Upper lobe of right lung (tissue), 1 donor: ENCODE results near the gene LRRC27. TPM values are rescaled to one million over a fixed set of nuclear protein-coding genes. Genes with fewer than 3 reads are reported as not detected.
A peak's percentile ranks its signal among the peaks of the same experiment; 100 is the strongest.

Experiments used
- ATAC-seq: fragments of 200-7000 bp; cut with Tn5 transposase; one replicate; pipeline ENCODE4 v1.9.1; 2020; ENCODE audit warnings: mild to moderate bottlenecking, moderate library complexity
- DNase-seq: peaks from one replicate; pipeline ENCODE4 v3.0.0-alpha.2; 2020
- H3K27ac ChIP-seq: fragments of 200-600 bp; one replicate; pipeline ENCODE4 v1.8.0; 2022
- H3K27me3 ChIP-seq: fragments of 200-600 bp; one replicate; pipeline ENCODE4 v1.8.0; 2022; ENCODE audit warnings: mild to moderate bottlenecking
- H3K36me3 ChIP-seq: fragments of 200-600 bp; one replicate; pipeline ENCODE4 v1.8.0; 2022
- H3K4me1 ChIP-seq: fragments of 200-600 bp; one replicate; pipeline ENCODE4 v1.8.0; 2022
- H3K4me3 ChIP-seq: fragments of 200-600 bp; one replicate; pipeline ENCODE4 v1.8.0; 2022; ENCODE audit warnings: mild to moderate bottlenecking
- H3K9me3 ChIP-seq: fragments of 200-600 bp; one replicate; pipeline ENCODE4 v1.8.0; 2022
- CTCF ChIP-seq: fragments of 200-600 bp; IDR thresholded peaks from one replicate; pipeline ENCODE4 v1.8.0; 2022; ENCODE audit warnings: antibody characterized with exemption
- intact Hi-C: fragments of 100-400 bp; cut with DNase I; formaldehyde crosslinking; loops from one replicate; pipeline ENCODE4 v1.11.0; 2022
- total RNA-seq: library from RNA; stranded (reverse); fragmentation: NEBNext Ultra II Directional; extraction: Animal tissue kit (Norgen Biotek cat#: 25700); gene quantifications from one replicate; pipeline ENCODE4 v1.2.1, GENCODE V29; 2021
- donor health status: DM: no; HTN: yes; CAD: no; lungs with severe emphysema.

Gene LRRC27
- total RNA-seq, 1 donor from 2014 or later, result 6.3 TPM

DNA sequence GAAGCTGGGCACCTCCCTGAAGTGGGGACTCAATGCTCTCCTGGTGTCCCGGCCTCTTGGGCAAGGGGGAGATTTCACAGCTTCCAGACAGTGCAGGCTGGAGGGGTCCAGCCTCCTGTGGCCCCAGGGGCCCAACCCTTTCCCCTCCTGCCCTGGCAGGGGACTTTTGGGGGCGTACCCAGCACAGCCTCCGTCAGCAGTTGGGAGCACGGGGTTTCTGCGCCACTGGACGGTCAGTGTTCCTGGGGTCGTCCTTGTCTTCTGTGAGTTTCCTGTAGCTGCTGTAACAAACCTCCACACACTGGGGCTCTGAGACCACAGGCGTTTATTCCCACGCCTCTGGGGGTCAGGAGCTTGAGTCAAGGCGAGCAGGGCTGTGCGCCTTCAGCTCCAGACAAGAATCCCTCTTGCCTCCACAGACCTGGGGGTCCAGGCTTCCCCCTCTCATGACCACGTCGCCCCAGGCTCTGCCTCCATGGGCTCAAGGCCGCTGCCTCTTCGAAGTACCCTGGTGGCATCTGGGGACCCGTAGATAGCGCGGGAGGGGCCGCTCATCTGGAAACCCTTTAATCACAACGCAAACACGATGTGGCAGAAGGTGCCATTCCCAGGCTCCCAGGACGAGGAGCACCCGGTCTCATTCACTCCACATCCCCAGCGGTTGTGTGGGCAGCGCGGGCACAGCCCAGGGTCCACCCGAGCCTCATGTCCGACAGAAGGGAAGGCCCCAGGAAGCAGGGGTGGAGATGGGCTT lies 79.0 kb downstream of the LRRC27 start:
- H3K36me3 ChIP-seq, result peaks cover 13% of the 10 kb centered on the region
- intact Hi-C loops, result no loop called here
- TF ChIP-seq CTCF, result no peak
- DNase-seq (no peak), ATAC-seq (no peak)
- no peaks in the 10 kb centered on the region for H3K9me3 ChIP-seq
- H3K27me3 ChIP-seq, result no peaks in the 10 kb centered on the region
- peak overlapping the region; percentile 67 for H3K27ac ChIP-seq
- peaks cover 63% of the 10 kb centered on the region for H3K4me1 ChIP-seq
- no peak overlapping the region for H3K4me3 ChIP-seq

DNA sequence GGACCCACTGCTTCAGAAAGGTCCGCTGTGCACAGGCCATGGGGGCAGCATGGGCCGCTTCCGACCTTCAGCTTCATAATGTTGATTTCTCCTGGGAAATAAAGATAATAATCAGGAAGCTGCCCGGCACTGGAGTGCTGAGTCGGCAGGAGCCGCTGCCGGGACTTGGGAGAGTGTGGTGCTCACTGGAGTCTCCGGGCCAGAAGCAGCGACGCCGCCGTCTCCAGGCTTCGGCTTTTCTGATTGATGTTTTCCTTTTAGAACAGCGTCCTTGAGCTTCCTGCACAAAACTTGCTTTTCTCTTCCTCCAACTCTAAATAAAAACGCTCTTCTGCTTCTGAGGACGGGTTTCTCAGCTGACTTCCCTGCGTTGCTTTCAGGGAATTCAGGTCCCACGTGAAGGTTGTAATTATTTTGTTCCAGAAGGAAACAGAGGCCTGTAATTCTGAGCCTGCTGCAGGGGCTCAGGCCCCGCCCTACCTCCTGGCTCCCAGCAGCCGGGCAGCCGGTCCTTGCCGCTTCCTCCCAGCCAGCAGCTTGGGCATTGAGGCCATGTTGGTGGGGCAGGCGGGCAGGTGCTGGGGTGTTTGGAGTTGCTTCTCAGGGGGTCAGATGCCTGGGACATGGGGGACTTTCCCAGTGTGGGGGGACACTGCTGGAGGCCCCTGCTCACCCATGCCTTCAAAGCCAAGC lies 79.7 kb downstream of the LRRC27 start:
- ATAC-seq (no peak), DNase-seq (peak; percentile 79)
- TF ChIP-seq CTCF, result no peak
- Histone ChIP-seq H3K4me1 (peaks cover 60% of the 10 kb centered on the region), H3K9me3 (no peaks in the 10 kb centered on the region), H3K4me3 (peak overlapping the region; percentile 5), H3K36me3 (peaks cover 5% of the 10 kb centered on the region), H3K27me3 (no peaks in the 10 kb centered on the region), H3K27ac (peak overlapping the region; percentile 67)
- intact Hi-C loops, result no loop called here

DNA sequence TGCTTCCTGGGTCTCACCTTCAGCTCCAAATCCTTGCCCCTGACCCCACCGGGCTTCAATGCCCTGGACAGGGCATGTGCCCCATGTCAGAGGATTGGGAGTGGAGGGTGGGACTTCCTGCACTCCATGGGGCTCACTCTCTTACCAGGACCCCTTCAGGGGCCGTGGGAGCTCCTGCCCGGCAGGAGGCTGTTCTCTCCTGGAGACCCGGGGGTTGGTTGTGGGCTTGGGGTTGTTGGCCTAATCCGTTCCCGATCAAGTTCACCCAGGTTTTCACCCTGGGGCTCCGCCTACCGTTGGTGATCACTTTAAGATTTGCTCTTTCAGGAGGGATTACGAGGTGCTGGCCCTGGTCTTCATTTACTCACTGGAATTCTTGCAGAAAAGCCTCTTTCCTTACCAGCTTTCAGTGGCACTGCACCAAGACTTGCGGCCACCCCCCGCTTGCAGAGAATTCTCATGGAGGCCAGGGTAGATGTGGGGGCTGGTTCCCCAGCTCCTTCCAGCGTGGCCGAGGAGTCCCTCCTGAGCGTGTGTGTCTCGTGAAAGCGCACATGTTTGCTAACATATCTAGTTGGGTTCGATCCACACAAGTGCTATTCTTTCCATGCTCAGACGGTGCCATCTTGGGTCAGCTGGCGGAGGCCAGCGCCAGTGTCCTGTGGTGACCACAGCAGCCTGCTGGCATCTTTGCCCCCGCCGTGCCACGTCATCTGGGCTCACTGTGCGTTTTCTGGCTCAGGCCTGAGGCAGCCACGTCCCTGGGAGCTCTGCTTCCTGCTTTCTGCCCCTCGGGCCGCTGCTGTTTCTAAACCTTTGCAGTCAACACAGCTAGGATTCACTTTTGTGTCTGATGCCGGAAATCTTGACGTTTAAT lies 80.6 kb downstream of the LRRC27 start:
- peaks cover 54% of the 10 kb centered on the region for H3K4me1 ChIP-seq
- no peaks in the 10 kb centered on the region for H3K9me3 ChIP-seq
- no peaks in the 10 kb centered on the region for H3K36me3 ChIP-seq
- intact Hi-C loops, result no loop called here
- no peak overlapping the region for H3K4me3 ChIP-seq
- no peak for TF ChIP-seq CTCF
- no peaks in the 10 kb centered on the region for H3K27me3 ChIP-seq
- ATAC-seq, result no peak
- DNase-seq, result peak; percentile 68
- H3K27ac ChIP-seq, result peak overlapping the region; percentile 67

GRCh38 chr10:132413226-132414205 lies 81.5 kb downstream of the LRRC27 start:
- no peak overlapping the region for H3K4me3 ChIP-seq
- peaks cover 54% of the 10 kb centered on the region for H3K4me1 ChIP-seq
- H3K9me3 ChIP-seq, result no peaks in the 10 kb centered on the region
- TF ChIP-seq CTCF, result no peak
- H3K36me3 ChIP-seq, result no peaks in the 10 kb centered on the region
- no peak for ATAC-seq
- DNase-seq, result peak; percentile 45
- H3K27me3 ChIP-seq, result no peaks in the 10 kb centered on the region
- intact Hi-C loops, result no loop called here
- H3K27ac ChIP-seq, result peak overlapping the region; percentile 67
